NCI-H1105 (cell line): ENCODE data around the gene NHS.

Experiments used
- DNase-seq: peaks from one replicate; lab custom pipeline; 2025; lab: John Stamatoyannopoulos, UW

The NHS gene

DNA sequence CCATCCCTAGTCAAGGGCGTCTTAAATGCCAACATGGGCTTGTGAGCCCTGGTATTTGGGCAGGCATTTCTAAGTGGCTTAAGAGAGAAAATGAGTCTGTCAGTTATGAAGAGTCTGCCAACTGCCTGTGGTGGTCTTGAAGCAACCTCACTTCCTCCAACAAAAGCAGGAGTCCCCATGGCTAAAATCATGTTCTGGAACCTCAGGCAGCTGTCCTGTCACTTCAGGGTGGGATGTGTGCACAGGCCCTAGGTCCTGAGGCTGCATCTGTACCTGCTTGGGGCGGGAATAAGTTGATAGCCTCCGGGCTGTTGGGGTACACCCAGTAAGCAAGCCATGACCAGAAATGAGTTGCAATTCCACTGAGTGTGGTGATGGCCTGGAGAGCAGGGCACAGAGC, 247.3 kb downstream of the NHS start:
- no peak for DNase-seq

DNA sequence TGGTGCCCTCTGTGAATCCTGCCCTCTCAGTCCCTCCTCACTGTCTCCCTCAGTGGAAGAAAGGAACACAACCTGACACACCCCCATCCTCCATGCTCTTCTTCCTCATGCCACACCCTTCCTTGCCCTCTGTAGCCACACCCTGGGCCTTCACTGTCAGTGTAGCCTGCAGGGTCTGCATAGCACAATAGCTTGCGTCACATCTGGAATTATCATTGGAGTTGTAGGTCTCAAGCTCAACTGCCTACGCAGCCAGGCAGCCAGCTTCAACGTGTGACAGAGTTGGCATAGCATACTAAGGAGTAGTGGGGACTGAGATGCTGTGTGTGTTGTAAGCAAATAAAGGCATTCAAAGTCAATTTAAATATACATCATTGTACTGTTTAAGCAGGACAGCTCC, 248.8 kb downstream of the NHS start:
- no peak for DNase-seq

DNA sequence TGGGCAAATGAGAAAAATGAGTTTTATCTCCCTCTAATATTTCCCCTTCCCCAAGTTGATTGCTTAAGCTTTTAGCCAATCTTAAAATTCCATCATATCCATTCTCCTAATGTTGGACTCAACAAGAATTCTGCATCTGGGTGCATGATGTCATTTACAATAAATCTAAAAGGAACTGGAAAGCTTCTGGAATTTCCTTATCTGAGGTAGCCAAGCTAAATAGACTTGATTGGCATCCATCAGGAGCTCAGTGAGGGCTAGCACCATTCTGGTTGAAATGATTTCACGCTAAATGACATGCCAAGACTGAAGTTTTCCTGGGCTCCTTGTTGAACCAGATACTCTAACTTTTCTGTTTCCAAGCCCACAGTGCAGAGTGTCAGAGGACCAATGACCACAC, 252.0 kb downstream of the NHS start:
- DNase-seq = no peak

DNA sequence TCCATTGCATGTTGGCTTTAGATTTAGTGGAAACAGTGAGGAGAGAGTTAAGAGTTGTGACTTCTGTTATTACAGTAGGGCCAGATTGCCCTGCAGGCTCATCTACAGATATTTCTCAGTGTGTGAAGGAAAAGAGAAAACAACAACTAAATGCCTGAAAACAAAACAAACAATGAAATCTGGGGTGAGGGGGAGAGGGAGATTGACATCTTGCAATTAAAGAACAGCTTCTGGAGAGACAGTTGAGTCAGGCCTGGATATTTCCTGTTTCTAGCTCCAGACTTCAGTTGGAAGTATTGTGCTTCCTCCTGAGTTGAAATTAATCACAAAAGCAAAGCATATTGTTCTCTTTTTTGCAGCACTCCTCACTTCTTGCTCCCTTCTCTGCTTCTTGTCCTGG, 254.0 kb downstream of the NHS start:
- no peak for DNase-seq

DNA sequence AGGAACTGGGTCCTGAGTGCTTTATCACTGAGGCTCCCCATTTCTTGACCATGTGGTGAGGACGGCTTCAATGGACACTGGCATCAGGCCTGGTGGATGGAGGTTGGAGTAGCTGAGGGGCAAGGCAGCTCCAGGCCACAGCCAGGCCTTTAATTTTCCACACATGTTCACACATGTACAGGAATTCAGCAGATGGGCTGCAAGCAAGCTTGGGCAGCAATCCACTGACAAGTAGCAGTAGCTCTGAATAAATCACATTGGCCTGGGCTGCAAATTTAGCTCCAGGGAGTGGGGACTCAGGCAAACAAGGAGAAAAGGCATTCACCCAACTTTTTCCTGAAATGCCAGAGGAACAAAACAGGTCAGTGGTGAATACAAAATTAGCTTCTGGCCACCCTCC, 254.5 kb downstream of the NHS start:
- no peak for DNase-seq

DNA sequence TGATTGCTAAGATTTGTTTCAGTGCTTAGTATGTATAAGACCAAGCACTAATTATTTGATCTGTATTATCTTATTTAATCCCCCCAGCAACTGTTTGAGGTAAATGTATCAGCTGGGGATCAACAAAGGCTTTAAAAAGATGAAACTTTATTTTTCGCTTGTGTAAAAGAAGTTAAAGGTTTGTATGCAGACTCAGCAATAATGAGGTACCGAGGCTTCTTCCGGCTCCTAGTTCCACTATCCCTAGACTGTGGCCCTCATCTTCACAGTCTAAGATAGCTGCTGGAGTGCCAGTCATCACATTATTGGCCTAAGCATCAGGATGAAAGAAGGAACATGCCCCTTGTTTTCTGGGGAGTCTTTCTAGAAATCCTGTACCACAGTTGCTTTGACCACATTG, 256.6 kb downstream of the NHS start:
- DNase-seq = no peak

DNA sequence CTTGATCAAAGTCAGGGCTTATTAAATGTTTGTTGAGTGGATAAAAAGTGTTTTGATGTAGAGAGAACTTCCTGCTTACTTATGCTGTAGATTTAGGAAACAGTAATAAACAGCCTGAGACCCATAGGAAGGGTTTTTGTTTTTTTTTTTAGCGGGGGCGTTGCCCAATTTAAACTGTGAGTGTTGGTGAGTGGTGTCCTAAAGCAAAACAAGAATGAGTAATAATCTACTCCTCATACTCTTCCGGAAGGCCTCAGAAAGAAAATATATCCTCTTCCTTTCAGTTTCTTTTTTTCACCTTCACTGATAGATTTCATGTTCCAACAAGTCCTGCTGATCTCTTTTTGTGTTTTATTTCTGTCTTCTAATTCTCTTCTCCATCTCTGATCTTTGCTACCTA, 257.9 kb downstream of the NHS start:
- DNase-seq = no peak

DNA sequence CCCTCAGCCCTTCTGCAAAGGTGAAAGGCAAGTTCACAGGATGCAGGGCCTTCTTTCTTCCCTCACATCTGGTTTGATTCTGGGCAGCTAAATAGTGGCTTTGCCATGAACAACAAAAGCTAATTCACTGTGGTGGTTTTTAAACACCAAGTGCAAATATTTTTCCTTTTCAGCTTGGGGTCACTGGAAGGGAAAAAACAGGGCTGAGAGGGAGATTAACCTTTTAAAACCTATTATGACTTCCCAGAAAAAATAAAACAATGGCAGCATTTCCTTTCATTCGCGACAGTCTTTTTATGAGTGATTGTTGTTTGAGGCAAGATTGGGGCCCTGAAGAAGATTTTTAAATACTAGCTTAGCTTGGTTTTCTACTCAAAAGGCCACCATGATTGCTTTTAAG, 258.5 kb downstream of the NHS start:
- DNase-seq = no peak

DNA sequence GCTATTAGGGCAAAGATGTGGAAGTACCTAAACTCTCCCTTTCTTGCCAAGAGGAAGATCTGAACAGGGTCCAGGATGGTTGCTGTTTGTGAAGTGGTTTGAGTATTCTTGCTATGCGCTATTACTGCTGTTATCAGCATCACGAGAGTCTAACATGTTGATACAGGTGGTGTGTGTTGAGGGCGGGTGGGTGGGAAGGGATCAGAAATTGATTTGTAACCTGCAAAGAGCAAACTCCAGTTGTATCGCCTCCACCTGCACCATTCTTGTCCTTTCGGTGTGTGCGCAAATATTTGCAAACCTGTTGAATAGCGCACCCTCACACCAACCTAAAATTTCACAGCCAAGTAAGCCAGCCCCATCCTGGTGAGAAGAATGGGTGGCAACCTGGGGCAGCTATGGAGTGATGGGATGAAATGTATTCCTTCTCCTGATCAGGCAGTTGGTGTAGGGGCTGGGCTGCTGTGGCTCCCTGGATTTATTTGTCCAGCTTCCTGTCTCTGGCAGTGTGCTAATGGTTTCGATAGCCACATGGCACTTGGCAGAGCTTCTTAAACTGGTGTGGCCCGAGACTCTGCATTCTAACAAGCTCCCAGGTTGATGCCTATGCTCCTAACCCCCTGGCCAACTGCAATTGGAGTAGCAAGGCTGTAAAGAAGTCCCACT, 259.7 kb downstream of the NHS start:
- no peak for DNase-seq

DNA sequence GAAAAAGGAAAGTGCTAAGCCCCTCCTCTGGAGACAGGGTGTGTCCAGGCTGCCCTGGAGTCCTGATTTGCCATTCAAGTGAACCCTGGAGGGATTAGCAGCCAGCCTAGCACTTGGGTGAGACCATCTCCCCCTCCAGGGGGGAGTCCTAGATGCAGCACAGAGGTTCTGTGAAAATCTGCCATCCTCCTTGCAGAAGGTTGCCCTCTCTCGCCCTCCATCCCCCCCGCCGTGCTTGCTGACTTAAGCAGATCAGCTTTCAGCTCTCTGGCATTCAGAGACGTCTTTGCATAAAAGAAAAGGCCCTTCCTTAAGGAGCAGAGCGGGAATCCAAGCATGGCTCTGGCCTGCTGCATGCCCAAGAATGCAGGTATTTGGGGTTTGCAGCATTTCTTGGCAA, 260.2 kb downstream of the NHS start:
- no peak for DNase-seq

DNA sequence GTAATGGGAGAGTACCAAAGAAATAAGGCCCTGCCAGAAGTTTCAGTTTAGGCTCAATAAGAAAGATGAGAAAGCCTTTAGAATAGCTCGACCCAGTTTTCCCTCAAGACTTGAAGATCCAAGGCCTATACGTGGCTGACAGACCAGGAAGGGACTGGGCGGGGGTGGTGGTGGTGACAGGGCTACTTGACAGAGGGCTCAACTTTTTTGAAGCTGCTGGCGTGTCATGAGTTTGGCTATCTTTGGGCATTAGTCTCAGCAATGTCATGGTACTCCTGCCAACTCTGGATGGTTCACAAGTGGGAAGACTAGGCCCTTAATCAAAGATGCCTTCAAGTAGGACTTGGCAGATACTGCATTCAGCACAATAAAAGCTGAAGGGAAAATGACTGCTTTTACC, 262.2 kb downstream of the NHS start:
- DNase-seq = no peak

DNA sequence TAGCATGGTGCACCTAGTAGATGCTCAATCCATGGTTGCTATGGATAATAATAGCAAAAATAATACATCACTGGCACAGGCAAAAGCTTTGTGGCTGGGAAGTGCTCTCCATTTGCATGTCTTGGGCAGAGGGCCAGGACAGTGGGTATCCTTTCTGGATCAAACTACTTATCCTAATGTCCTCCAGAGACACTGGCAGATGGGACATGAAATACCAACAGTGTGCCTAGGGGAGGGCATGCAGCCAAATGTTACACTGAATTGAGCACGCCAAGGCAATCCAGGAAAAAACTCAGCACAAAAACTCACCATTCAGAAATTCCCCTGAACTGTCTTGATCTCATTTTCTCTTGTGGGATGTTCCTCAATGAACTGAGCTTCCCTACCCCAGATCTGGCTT, 263.7 kb downstream of the NHS start:
- DNase-seq = no peak

DNA sequence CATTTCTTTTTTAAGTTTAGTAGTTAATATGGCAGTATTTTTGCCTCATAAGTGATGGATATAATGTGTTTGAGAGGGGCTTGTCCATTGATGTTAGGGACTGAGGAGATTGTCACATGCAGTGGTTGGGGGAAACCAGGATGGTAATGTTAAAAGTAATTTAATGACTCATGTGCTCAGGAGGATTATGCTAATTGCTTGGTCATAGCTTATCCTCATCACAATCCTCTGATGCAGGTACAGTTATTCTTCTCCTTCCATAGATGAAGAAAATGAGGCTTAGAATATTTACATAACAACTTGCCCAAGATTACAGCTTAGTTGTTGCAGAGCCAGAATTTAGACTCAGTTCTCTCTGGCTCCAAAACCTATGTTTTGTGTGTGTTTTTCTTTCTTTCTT, 267.9 kb downstream of the NHS start:
- no peak for DNase-seq

DNA sequence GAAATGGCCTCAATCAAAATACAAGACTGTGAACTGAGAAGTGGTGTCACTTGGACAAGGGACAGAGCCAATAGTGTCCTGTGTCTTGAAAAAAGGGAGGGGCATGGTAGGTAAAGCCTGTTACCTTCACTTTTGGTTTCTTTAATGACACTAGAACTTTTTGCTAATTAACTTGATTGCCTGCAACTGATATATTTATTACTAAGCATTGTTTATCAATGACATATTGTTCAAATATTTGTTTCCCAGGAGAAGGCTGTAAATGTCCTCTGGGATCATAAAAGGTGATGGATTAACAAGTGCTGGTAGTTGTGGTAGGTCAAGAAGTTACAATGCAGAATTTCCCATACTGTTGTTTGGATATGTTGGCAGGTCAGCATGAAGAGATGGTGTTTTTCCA, 268.5 kb downstream of the NHS start:
- no peak for DNase-seq

DNA sequence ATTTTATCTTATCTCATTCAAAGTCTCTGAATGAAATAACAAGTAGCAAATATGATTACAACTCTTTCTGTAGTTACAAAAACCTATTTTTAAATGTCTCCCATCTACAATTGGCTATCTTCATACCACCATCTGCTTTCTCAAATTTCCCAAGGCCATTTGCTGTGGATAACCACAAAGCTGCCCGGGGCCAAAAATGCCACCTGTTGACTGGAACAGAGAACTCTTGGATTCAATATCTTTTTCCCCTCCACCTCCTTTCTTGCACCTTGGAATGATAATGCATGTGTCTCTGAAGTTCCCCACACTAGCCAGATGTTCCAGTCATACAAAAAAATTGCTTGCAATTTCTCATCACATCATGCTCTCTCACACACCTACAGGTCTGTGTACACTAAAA, 269.0 kb downstream of the NHS start:
- DNase-seq = no peak

DNA sequence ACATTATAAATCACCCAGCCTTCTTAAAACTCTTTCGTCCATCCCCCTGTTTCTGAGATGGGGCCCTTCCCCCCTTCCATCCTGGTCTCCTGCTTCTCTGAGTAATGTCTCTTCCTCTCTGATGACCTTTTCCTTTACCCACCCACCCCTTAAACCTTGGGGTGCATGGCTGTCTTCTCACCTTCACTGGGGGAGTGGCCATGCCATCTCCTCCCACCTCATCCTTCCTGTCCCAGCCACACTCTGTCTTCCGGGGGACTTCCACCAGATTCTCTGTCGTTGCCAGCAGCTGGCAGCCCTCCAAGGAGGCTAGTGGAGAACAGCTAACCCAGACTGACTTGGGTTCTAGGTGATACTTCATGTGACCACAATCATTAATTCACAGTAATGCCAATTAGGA, 279.1 kb downstream of the NHS start:
- no peak for DNase-seq

DNA sequence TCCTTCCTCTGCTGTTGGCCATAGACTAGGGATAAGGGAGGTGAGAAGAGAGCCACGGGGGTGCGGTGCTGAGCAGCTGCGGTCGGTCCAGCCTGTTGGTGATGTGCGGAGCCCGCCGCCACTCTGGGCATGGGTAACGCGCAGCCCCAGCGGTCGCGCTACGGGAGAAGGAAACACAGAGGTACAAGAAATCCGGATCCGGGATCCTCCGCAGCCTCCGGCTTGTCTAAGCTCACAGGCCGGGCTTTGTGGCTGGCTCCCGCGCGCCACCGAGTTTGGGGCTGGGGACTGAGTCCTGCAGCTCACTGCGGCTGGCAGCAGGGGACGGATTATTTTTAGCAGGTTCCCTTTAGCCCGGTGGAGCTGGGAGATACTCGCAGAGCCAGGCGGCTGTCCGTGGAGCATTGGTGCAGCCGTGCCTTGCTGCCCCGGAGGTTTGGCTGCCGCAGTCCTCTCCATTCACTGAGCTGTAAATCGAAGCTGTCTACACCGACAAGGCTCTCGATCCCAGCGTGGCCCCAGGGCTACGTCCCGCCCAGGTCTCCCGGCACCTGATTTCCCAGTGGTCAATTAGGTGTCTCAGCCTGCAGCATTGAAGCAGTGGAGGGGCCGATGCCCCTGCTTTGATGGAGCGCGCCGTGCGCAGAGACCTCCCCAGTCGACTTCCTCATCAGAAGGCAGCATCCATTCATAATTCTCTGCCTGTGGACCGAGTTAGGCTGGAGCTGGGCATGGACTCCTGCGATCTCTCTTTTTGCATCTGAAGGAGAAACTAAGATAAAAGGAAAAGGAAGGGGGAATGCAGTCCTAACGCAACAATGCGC, 280.4 kb downstream of the NHS start:
- no peak for DNase-seq

DNA sequence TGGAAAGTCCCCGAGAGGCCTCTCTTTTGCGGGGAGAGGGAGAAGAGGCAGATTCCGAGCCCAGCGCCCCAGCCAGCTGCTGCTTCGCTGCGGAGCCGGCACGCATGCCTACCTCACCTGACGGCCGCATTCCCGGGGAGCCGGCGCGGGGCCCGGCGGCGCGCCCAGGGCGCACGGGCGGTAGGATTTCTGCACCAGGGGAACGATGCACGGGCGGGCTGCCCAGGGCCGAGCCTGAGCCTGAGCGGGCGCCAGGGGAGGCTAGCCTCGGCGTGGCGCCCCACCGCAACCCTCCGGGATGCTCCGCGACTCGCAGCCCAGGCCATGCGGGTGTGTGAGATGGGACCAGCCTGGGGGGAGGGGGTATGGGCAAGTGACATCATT, 281.0 kb downstream of the NHS start:
- DNase-seq = no peak

DNA sequence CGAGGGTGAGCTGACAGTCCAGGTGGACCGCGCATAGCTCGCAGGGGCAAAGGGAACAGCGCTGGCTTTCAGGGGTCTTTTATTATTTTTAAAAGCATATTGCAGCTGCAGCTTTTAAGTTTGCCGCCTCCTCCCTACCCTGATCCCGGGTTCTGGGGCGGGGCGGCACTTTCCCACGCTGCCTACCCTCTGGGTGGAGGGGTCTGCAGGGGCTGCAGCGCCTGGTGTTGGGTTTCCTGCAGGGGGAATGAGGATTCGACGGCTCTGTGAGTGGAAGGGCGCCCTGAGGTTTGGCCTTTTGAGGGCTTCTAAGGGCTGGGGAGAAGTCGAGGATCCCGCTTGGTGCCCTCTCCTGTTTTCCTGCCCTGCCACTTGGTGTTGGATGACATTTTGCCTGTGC, 281.6 kb downstream of the NHS start:
- DNase-seq = no peak

DNA sequence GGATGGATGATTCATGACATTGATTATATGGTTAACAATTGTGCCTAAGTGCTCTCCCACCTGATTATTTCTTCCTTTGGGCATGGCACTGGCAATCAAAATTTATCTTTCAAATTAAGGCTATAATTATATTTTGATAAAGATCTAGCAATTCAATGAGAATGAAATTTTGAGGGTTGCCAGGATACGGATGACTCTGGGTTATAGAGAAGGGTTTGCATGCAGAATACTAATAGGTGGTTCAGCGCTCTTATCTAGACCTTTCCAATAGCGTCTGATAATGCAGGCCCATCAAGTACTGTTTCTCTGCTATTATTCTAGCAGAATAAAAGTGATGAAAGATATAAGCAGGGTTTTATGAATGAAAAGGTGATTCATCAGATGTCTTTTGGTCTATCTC, 287.4 kb downstream of the NHS start:
- DNase-seq = no peak

DNA sequence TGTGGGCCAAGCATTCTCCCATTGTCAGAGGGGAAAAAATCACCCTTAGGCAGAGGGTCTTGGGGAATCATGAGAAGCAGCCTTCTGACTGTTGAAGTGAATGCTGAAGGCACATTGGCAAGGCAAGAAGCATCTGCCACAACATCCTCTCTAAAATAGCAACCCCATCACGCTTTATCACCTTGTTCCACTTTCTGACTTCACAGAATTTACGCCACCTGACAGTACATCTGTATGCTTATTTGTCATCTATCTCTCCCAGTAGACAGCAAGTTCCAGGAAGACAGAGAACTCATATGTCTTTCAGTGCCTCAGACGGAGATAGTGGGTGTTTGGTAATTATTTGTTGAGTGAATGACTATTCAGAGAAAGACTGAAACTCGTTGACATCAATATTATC, 293.9 kb downstream of the NHS start:
- no peak for DNase-seq

DNA sequence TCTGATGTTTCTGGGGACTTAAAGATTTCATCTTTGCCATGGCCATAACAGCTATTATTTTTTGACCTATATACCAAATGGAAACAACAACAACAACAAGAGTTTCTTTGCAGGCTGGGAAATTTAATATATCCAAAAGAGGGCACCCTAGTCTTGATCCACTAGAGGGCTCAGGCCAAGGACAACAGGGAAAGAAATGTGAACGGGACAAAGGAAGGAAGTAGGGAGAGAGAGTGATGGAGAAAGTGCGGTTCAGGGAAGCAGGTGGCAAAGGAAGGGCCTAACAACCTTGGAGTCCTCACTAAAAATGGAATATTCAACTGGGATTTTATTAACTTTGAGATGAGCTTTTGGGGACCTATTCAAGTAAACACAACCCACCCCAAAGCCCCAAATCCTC, 294.5 kb downstream of the NHS start:
- DNase-seq = no peak

DNA sequence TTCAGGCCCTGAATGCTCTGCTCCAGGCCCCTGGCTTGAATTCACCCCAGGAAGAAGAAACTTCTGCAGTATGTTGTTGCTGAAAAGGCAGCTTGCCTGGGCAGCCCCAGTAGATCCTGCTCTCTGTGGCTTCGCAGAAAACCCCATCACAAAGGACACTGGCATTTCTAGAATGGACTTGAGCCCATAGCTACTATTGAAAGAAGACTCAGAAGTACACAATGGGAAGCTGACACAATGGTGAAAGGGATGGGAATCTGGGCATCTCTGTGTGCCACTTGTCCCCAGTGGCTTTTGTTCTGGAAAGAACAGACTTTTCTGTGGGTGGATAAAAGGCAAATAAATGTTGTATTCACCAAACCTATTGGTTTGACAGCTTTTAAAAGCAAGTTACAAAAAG, 294.9 kb downstream of the NHS start:
- no peak for DNase-seq

DNA sequence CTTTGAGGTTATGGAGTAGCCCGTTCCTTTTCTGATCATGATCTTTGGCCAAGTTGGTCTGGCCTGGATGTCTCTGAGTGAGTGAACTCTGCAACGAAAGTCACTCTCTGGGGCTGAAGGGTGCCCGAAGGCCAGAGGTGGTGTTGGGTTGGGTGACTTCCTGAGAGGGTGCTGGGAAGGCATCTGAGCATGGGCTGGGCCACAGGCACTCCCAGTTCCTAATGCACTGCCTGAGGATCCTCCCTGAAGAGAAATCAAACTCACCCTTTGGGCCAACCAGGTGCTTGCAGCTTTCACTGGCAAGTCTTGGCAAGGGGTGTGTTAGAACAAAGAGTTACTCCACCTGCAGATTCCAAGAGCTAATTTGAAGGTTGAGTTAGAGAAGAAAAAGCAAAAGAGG, 295.9 kb downstream of the NHS start:
- no peak for DNase-seq
